Osteoblast (primary cell): ENCODE measurements around the gene ERG. TPM values are rescaled to one million over a fixed set of nuclear protein-coding genes. Genes with fewer than 3 reads are reported as not detected.

Experiments
- DNase-seq: peaks from one replicate; pipeline ENCODE4 v3.0.0; 2011; ENCODE audit warnings: low spot score, mixed read lengths; ENCODE audit not compliant: insufficient read length; ENCODE audit errors: missing footprints
- H2AFZ ChIP-seq: 2 replicates; pipeline ENCODE4 v1.6.0; 2011; ENCODE audit warnings: mild to moderate bottlenecking, low read length
- H3K27ac ChIP-seq: 2 replicates; pipeline ENCODE4 v1.5.1; 2011; ENCODE audit warnings: mild to moderate bottlenecking, low read depth, low read length, moderate library complexity
- H3K27me3 ChIP-seq: 2 replicates; pipeline ENCODE4 v1.6.0; 2012; ENCODE audit warnings: mild to moderate bottlenecking, control low read depth, inconsistent platforms, low read length, moderate library complexity; ENCODE audit not compliant: insufficient read depth
- H3K36me3 ChIP-seq: 2 replicates; pipeline ENCODE4 v1.5.1; 2011; ENCODE audit warnings: mild to moderate bottlenecking, low read length, control low read depth, moderate library complexity; ENCODE audit not compliant: insufficient read depth
- H3K4me1 ChIP-seq: 2 replicates; pipeline ENCODE4 v1.5.1; 2011; ENCODE audit warnings: mild to moderate bottlenecking, low read length, control low read depth, moderate library complexity; ENCODE audit not compliant: insufficient read depth
- H3K4me2 ChIP-seq: 2 replicates; pipeline ENCODE4 v1.6.0; 2011; ENCODE audit warnings: mild to moderate bottlenecking, low read length; ENCODE audit not compliant: insufficient read depth
- H3K4me3 ChIP-seq: fragments of 200-600 bp; sonication (generic); 3 replicates; pipeline ENCODE4 v1.5.1; 2012; ENCODE audit warnings: mild to moderate bottlenecking, low read length, inconsistent platforms; ENCODE audit not compliant: insufficient read depth
- H3K79me2 ChIP-seq: 2 replicates; pipeline ENCODE4 v1.6.0; 2012; ENCODE audit warnings: mild to moderate bottlenecking, low read length, control low read depth, inconsistent platforms; ENCODE audit not compliant: insufficient read depth
- H3K9me3 ChIP-seq: 2 replicates; pipeline ENCODE4 v1.5.1; 2011; ENCODE audit warnings: low read depth, low read length, control low read depth
- H4K20me1 ChIP-seq: 2 replicates; pipeline ENCODE4 v1.6.0; 2012; ENCODE audit warnings: mild to moderate bottlenecking, low read length, control low read depth; ENCODE audit not compliant: insufficient read depth
- total RNA-seq: library from RNA; depleted of rRNA; stranded (reverse); fragments of >200 nt; gene quantifications from 2 replicates; pipeline ENCODE4 v1.2.3, GENCODE V29; 2012
- TF ChIP-seq, protein P1 (sequence below): IDR thresholded peaks from 2 replicates; pipeline ENCODE4 v1.5.1; 2011; ENCODE audit warnings: mild to moderate bottlenecking, low read depth, low read length, moderate library complexity; ENCODE audit errors: extremely low read depth

The ERG gene
- total RNA-seq, 1 donor, result 1.1 TPM

DNA sequence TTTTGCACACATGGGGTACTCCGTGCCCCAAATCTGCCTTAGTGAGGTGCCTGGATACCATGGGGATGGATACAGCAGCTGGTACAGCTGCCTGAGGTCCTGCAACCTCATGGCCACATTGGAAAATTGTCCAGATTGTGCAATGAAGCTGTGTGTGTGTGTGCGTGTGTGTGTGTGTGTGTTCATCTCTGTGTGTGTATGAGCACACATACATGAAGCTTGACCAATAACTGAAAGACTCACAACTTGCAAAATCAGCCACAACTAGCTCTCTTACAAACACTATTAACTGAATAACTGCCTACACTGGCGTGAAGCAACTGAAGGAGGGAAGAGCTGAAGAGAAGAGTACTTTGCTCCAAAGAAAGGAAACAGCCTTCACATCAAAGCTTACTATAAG is 78.1 kb downstream of the ERG start:
- no peaks in the 10 kb centered on the region for H3K4me1 ChIP-seq
- no peak for DNase-seq
- H3K79me2 ChIP-seq, result no peaks in the 10 kb centered on the region
- no peaks in the 10 kb centered on the region for H4K20me1 ChIP-seq
- peaks cover 4% of the 10 kb centered on the region for H3K27me3 ChIP-seq
- H2AFZ ChIP-seq, result no peak overlapping the region
- no peaks in the 10 kb centered on the region for H3K36me3 ChIP-seq
- H3K27ac ChIP-seq, result no peak overlapping the region
- no peak overlapping the region for H3K4me3 ChIP-seq
- no peak overlapping the region for H3K4me2 ChIP-seq
- TF ChIP-seq, protein P1, sequence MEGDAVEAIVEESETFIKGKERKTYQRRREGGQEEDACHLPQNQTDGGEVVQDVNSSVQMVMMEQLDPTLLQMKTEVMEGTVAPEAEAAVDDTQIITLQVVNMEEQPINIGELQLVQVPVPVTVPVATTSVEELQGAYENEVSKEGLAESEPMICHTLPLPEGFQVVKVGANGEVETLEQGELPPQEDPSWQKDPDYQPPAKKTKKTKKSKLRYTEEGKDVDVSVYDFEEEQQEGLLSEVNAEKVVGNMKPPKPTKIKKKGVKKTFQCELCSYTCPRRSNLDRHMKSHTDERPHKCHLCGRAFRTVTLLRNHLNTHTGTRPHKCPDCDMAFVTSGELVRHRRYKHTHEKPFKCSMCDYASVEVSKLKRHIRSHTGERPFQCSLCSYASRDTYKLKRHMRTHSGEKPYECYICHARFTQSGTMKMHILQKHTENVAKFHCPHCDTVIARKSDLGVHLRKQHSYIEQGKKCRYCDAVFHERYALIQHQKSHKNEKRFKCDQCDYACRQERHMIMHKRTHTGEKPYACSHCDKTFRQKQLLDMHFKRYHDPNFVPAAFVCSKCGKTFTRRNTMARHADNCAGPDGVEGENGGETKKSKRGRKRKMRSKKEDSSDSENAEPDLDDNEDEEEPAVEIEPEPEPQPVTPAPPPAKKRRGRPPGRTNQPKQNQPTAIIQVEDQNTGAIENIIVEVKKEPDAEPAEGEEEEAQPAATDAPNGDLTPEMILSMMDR, result no peak
- no peaks in the 10 kb centered on the region for H3K9me3 ChIP-seq

DNA sequence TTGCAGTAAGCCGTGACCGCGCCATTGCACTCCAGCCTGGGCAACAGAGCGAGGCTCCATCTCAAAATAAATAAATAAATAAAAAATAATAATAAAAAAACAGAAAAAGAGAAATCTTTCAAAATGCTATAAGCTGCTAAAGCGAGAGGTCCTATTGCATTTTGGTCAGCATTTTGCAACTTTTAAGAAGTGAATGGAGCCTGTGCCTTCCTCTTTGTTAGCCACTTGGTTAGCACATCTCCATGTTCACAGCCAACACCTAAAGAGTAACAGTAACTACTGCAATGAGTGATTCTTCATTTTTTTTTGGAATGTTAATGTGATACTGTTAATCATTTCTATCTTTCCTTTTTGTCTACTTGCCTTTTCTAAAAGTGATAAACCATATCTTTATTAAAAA is 80.6 kb downstream of the ERG start:
- Histone ChIP-seq H4K20me1 (no peaks in the 10 kb centered on the region), H2AFZ (no peak overlapping the region), H3K27me3 (peaks cover 13% of the 10 kb centered on the region), H3K79me2 (no peaks in the 10 kb centered on the region), H3K27ac (no peak overlapping the region), H3K4me1 (no peaks in the 10 kb centered on the region), H3K4me2 (no peak overlapping the region), H3K36me3 (no peaks in the 10 kb centered on the region), H3K9me3 (no peaks in the 10 kb centered on the region), H3K4me3 (no peak overlapping the region)
- DNase-seq, result no peak
- TF ChIP-seq, protein P1, result no peak

DNA sequence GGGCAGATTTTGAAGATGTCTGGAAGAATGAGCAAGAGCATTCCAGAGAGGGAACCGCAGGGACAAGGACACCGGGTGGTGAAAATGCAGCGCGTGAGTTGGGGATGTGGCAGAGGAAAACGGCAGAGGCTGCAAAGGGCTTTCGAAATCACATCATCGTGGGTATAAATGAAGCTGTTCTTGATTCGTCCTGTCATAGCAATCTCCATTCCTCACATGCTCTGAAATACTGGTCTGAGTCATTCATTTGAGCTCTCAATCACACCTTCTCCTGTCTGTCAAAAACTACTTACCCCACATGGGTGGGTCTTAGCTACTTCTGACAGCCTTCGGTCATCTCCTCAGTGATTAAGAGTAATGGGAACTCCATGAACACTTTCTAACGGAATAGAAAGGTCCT is 81.5 kb downstream of the ERG start:
- Histone ChIP-seq H2AFZ (no peak overlapping the region), H3K4me2 (no peak overlapping the region), H3K4me3 (no peak overlapping the region), H4K20me1 (no peaks in the 10 kb centered on the region), H3K27me3 (peaks cover 13% of the 10 kb centered on the region), H3K36me3 (no peaks in the 10 kb centered on the region), H3K27ac (no peak overlapping the region), H3K4me1 (no peaks in the 10 kb centered on the region), H3K79me2 (no peaks in the 10 kb centered on the region), H3K9me3 (no peaks in the 10 kb centered on the region)
- no peak for DNase-seq
- TF ChIP-seq, protein P1, result no peak

DNA sequence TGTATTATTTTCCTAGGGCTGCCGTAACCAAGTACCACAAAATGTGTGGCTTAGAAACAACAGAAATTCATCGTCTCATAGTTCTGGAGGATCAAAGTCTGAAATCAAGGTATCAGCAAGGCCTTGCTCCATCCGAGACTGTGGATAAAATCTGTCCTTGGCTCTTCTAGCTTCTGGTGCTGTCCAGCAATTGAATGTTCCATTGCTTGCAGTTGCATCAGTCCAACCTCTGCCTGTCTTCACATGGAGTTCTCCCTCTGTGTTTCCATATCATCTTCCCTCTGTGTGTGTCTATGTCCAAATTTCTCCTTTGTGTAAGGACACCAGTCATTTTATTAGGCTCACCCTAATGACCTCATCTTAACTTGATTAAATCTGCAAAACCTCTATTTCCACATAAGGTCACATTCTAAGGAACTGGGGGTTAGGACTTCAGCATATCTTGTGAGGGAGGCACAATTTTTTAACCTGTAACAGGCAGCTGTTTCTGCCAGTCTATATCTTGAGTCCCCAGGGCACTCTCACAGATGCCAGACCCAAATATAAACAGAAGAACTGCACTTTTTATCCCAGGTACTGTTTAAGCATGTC is 84.2 kb downstream of the ERG start:
- H3K9me3 ChIP-seq, result no peaks in the 10 kb centered on the region
- TF ChIP-seq, protein P1, result no peak
- H3K4me2 ChIP-seq, result no peak overlapping the region
- H4K20me1 ChIP-seq, result no peaks in the 10 kb centered on the region
- H3K27me3 ChIP-seq, result peaks cover 9% of the 10 kb centered on the region
- no peak overlapping the region for H3K4me3 ChIP-seq
- no peak for DNase-seq
- H2AFZ ChIP-seq, result no peak overlapping the region
- H3K36me3 ChIP-seq, result no peaks in the 10 kb centered on the region
- no peaks in the 10 kb centered on the region for H3K4me1 ChIP-seq
- H3K79me2 ChIP-seq, result no peaks in the 10 kb centered on the region
- H3K27ac ChIP-seq, result no peak overlapping the region
